Loucy (cell line): ENCODE measurements around the gene COL24A1.

Experiments
- EZH2phosphoT487 ChIP-seq: fragments of 200-600 bp; IDR thresholded peaks from 2 replicates; pipeline ENCODE4 v1.6.1; 2018; ENCODE audit warnings: antibody characterized with exemption, mild to moderate bottlenecking, moderate library complexity, borderline replicate concordance
- TF ChIP-seq, protein P1 (sequence below): fragments of 200-600 bp; sonication (generic); conservative IDR thresholded peaks from 2 replicates; pipeline ENCODE4 v1.5.1; 2014; ENCODE audit warnings: mild to moderate bottlenecking, antibody characterized with exemption, low read length

DNA sequence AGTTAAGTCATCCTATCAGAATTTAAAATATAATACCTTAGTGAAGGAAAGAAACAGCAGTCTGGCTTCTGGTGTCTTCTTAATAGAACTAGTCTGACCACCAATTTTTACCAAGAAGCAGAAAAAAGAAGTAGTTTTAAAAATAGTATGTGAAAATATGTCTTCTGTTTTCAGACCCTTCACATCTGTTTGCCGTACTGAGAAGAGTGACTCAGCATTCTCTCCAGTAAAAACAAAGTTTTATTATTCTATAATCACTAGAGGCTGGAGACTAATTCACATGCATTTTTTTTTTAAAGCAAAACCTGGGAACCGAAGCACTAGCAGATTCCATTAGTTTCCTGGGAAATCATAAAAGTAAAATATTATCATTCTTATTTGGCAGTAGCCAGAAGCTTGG lies 163.8 kb downstream of the COL24A1 start:
- TF ChIP-seq, protein P1, sequence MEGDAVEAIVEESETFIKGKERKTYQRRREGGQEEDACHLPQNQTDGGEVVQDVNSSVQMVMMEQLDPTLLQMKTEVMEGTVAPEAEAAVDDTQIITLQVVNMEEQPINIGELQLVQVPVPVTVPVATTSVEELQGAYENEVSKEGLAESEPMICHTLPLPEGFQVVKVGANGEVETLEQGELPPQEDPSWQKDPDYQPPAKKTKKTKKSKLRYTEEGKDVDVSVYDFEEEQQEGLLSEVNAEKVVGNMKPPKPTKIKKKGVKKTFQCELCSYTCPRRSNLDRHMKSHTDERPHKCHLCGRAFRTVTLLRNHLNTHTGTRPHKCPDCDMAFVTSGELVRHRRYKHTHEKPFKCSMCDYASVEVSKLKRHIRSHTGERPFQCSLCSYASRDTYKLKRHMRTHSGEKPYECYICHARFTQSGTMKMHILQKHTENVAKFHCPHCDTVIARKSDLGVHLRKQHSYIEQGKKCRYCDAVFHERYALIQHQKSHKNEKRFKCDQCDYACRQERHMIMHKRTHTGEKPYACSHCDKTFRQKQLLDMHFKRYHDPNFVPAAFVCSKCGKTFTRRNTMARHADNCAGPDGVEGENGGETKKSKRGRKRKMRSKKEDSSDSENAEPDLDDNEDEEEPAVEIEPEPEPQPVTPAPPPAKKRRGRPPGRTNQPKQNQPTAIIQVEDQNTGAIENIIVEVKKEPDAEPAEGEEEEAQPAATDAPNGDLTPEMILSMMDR, result no peak
- TF ChIP-seq EZH2phosphoT487, result no peak
